Measurements from ENCODE around the gene DPF3.

- TF ChIP-seq TAF1 (IDR thresholded peaks at IDR 0.05; ENCODE audit: low read depth, low read length) (no peak), POLR2AphosphoS5 (IDR thresholded peaks at IDR 0.05; ENCODE audit: low read depth, low read length) (no peak), POLR2A (IDR thresholded peaks at IDR 0.05; ENCODE audit: low read depth, low read length) (no peak; the same call in none of the 2 replicates), PAX5 (IDR thresholded peaks at IDR 0.05; ENCODE audit: insufficient read depth, low read length, severe bottlenecking) (no peak)
These were observed 32.6 kb upstream of the DPF3 start, which contains the start of gene DCAF4 for GRCh38 chr14:72926292-72927028.
